NCI-H510A treated with DMSO at 0.1 percent for 48 hours (cell line): ENCODE measurements around the gene SCGB3A2.

Experiments
- DNase-seq: peaks from one replicate; lab custom pipeline; 2025; lab: John Stamatoyannopoulos, UW

The SCGB3A2 gene

GRCh38 chr5:147904110-147904509 lies 25.6 kb downstream of the SCGB3A2 start:
- no peak for DNase-seq

DNA sequence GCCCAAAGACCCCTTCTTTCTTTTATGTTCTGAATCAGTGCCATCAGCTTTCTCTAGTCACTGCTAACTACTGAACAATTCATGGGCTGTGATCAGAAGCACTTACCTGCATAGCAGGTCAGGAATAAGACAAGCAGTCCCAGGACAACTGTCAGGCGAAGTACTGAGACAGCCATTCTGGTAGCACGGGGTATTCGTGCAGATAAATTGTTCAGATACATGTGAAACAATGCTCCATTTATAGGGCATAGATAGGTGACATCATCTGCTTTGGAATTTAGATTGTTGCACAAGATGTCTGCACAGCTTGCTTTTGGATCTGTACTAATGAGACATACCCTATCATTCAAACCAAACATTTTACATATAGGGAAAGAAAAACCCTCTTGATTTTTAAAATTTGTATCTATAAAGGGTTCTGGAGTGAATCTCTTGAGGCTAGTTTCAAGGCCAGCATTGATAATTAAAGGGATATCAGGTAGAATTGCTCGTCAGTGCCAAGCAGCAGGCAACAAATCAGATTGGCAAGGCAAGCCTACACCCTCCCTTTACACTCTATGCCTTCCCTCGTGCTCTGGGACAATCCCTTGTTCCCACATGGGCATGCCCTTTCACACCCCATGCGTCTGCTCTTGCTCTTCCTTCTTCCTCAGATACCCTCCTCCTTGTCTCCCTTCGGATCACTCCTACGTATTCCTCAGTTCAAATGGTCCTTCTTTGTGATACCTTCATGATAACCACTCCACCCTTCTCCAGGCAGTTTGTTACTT lies 28.0 kb downstream of the SCGB3A2 start, which contains the start of gene C5orf46:
Gene C5orf46, minus strand, starts transcription at position 213 of the 770 bp plus-strand sequence. Its CDS starts 37 bp downstream, at position 176.
- no peak for DNase-seq

GRCh38 chr5:147911427-147911826 lies 32.9 kb downstream of the SCGB3A2 start:
- no peak for DNase-seq

- DNase-seq = no peak
Observed at GRCh38 chr5:147912011-147912410, 33.5 kb downstream of the SCGB3A2 start.

DNA sequence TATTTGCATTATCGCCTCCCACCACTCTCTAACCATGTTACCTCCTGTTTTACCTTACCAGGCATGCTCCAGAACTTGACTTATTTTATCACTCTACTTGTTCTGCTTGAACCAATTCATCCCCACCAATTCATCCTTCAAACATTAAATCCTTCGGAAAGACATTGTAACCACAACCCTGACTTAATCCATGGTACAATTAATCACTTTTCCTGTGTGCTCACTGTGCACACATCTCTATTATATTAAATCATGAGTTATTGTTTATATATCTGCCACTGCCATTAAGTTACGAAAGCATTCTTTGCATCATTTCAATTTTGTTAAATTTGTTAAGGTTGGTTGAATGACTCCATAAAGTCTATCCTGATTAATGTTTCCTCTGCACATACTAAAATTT lies 35.3 kb downstream of the SCGB3A2 start:
- DNase-seq = no peak

DNA sequence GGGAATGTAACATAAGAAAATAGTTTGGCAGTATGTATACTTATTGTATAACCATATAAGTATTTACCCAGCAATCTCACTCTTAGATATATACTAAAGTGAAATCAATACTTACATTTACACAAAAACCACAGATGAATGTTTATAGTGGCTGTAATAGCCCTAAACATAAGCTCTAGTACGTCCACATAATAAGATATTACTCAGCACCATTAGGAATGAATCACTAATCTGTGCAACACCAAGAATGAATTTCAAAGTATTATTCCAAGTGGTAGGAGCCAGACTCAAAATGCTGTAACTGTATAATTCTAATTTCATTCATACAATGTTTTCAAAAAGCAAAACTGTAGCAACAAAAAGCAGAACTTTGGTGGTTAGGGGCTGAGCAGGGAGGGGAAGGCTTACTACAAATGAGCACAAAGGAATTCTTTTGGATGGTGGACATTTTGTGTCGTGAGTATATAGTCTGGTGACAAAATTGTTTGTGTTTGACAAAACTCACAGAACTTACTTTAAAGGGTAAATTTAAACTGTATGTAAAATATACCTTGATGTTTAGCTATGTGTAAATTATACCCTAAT lies 39.7 kb downstream of the SCGB3A2 start:
- DNase-seq = no peak

GRCh38 chr5:147918899-147919298 lies 40.4 kb downstream of the SCGB3A2 start:
- no peak for DNase-seq

DNA sequence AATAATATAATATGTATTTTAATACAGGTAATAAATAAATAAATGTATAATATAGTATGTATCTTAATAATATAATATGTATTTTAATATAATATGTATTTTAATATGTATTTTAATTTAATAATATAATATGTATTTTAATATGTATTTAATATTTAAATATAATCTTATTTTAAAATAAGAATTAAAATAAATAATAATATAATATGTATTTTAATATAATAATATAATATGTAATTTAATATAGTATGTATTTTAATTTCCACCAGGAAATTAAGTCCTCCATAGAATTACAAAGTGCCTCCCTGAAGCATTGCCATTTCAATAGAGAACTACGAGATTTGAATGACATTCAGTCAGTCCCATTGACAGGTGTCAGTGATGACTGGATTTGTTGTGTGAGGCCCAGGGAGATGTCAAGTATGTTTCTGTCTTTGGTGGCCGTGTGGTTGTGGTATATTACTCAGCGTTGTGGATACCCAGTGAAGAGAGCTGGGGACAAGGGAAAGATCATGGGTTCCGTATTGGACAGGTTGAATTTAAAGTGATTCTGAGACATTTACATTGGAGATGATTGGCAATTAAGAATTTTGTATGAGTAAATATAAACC lies 42.0 kb downstream of the SCGB3A2 start:
- no peak for DNase-seq

DNA sequence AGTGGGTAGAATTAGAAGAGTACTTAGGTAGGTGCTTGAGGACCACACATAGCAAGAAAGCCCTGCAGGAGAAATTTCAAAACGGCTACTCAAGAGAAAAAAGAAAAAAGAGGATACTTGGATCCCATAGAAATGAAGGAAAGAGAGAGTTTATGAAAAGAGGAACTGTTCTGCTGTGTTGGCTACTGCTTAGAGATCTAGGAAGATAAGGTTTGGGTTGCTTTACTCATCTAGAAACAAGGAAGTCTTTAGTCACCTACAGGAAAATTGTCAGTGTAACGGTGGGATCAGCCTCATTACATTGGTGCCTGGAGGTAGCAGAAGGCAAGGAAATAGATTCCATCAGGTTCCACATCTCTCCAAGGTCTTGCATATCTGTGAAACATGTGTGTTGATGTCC lies 42.6 kb downstream of the SCGB3A2 start:
- DNase-seq = no peak

GRCh38 chr5:147925020-147925419 lies 46.5 kb downstream of the SCGB3A2 start:
- no peak for DNase-seq

DNA sequence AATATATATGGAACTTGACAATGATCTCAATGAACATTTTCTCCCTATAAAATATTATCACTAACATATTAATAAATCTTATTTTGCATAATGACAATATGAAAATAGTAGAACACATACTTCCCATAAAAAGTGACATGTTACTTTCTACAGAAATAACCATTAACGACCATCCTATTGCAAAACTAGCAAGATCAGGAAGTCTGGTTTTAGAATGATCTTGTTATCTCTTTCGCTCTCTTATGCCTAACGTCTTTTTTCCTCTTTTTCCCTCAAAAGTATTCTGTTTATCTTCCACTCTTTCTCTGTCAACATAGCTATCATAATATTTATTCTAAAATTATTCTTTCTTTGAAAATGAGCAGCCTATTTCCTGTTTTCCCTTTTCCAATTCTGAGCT lies 49.4 kb downstream of the SCGB3A2 start:
- no peak for DNase-seq

DNA sequence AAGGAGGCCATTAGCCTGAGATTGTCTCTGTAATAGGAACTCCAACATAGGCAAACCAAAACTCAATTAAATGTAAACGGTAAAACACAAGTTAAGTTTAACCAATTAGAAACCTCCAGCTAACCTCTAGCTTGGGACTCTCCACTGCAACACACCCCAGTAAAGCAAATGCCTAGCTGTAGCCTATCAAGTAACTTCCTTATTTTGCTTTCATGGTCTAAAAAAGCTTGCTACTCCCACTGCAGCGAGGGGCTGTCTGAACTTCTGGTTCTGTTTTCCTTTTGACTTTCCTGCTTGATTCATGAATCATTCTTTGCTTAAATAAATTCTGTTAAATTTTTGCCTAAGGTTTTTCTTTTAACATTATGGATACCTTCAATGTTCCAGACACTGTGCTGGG lies 52.3 kb downstream of the SCGB3A2 start:
- no peak for DNase-seq
